ENCODE measurements around the gene ESRP2.
A peak's percentile ranks its signal among the peaks of the same experiment; 100 is the strongest.

ESRP2 gene

GRCh38 chr16:68235887-68236136, at the start of gene ESRP2:
ESRP2 (minus strand) TSS chr16:68236127; CDS start chr16:68236045, 82 bp downstream.
- DNase-seq, result no peak

GRCh38 chr16:68285683-68286082, 49.8 kb upstream of the ESRP2 start:
- no peak for DNase-seq

- DNase-seq, result no peak
Observed at GRCh38 chr16:68284847-68285246, 48.9 kb upstream of the ESRP2 start.

GRCh38 chr16:68283801-68284598, 48.1 kb upstream of the ESRP2 start:
- DNase-seq, result no peak

- no peak for DNase-seq
Observed at GRCh38 chr16:68283346-68283745, 47.4 kb upstream of the ESRP2 start.

GRCh38 chr16:68282064-68282452, 46.1 kb upstream of the ESRP2 start:
- no peak for DNase-seq

- DNase-seq, result no peak
Observed at GRCh38 chr16:68281368-68282063, 45.6 kb upstream of the ESRP2 start.

GRCh38 chr16:68279726-68280558, 44.0 kb upstream of the ESRP2 start:
- no peak for DNase-seq

GRCh38 chr16:68276223-68276622, 40.3 kb upstream of the ESRP2 start:
- no peak for DNase-seq

- peak; percentile 56 to 78 (median 58) for DNase-seq
Observed at GRCh38 chr16:68275611-68276191, 39.8 kb upstream of the ESRP2 start.

GRCh38 chr16:68274441-68274840, 38.5 kb upstream of the ESRP2 start:
- no peak for DNase-seq

- DNase-seq, result no peak
Observed at GRCh38 chr16:68273896-68274295, 38.0 kb upstream of the ESRP2 start.

GRCh38 chr16:68273459-68273858, 37.5 kb upstream of the ESRP2 start:
- DNase-seq, result no peak

- DNase-seq, result peak; percentile 19 to 78 (median 44)
Observed at GRCh38 chr16:68272507-68273209, 36.7 kb upstream of the ESRP2 start.

- DNase-seq, result no peak
Observed at GRCh38 chr16:68270353-68270752, 34.4 kb upstream of the ESRP2 start.

- no peak for DNase-seq
Observed at GRCh38 chr16:68269793-68270192, 33.9 kb upstream of the ESRP2 start.

GRCh38 chr16:68267612-68268405, 31.9 kb upstream of the ESRP2 start:
- peak in 2 of 3 experiments; percentile 41 to 83 for DNase-seq

GRCh38 chr16:68265078-68265920, 29.4 kb upstream of the ESRP2 start:
- DNase-seq, result peak in 1 of 3 experiments; percentile 61

- peak; percentile 34 to 76 (median 72) for DNase-seq
Observed at GRCh38 chr16:68264128-68265077, 28.5 kb upstream of the ESRP2 start, which contains the start of gene SLC7A6. SLC7A6 (plus strand) TSS chr16:68264526; CDS start chr16:68274727, 10,201 bp downstream.
